Body of pancreas (tissue), 4 donors: ENCODE measurements around the gene CAMK2G.

ENCODE experiments used
- POLR2A ChIP-seq, 3 donors: fragments of 450-650 bp; IDR thresholded peaks; one replicate each; pipeline ENCODE4 v1.6.1; 2016; ENCODE audit warnings: antibody characterized with exemption in 3 of 3, mild to moderate bottlenecking in 2 of 3
- TF ChIP-seq, protein P1 (sequence below), 7 experiments: fragments of 450-650 bp in 4 of 7; fragments of 200-600 bp in 3 of 7; sonication (generic) in 3 of 7; IDR thresholded peaks; one replicate each; pipeline ENCODE4 v1.5.1; 2016 to 2019; ENCODE audit warnings: antibody characterized with exemption in 7 of 7

GRCh38 chr10:73909540-73910115 lies 35.3 kb upstream of the CAMK2G start:
- TF ChIP-seq, protein P1, sequence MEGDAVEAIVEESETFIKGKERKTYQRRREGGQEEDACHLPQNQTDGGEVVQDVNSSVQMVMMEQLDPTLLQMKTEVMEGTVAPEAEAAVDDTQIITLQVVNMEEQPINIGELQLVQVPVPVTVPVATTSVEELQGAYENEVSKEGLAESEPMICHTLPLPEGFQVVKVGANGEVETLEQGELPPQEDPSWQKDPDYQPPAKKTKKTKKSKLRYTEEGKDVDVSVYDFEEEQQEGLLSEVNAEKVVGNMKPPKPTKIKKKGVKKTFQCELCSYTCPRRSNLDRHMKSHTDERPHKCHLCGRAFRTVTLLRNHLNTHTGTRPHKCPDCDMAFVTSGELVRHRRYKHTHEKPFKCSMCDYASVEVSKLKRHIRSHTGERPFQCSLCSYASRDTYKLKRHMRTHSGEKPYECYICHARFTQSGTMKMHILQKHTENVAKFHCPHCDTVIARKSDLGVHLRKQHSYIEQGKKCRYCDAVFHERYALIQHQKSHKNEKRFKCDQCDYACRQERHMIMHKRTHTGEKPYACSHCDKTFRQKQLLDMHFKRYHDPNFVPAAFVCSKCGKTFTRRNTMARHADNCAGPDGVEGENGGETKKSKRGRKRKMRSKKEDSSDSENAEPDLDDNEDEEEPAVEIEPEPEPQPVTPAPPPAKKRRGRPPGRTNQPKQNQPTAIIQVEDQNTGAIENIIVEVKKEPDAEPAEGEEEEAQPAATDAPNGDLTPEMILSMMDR (IDR thresholded peaks at IDR 0.05) = no peak
- no peak for TF ChIP-seq POLR2A (IDR thresholded peaks at IDR 0.05)
